GM12878 (cell line): ENCODE data around the gene TARDBP.

Source experiments
- ATF7 ChIP-seq: fragments of 450-650 bp; IDR thresholded peaks from 2 replicates; pipeline ENCODE4 v1.6.1; 2016; ENCODE audit warnings: low read depth, mild to moderate bottlenecking
- POLR2AphosphoS5 ChIP-seq: IDR thresholded peaks from 2 replicates; pipeline ENCODE4 v1.6.1; 2011; ENCODE audit warnings: mild to moderate bottlenecking, low read length, inconsistent platforms
- SMAD5 ChIP-seq: IDR thresholded peaks from 2 replicates; pipeline ENCODE4 v1.6.1; 2016; ENCODE audit warnings: antibody characterized with exemption, low read depth
- TF ChIP-seq, protein P1 (sequence below), 3 experiments: IDR thresholded peaks in 2 of 3; conservative IDR thresholded peaks in 1 of 3; 2 replicates each; pipeline ENCODE4 v1.5.1; 2011; ENCODE audit warnings: low read depth in 3 of 3, low read length in 3 of 3, mild to moderate bottlenecking in 3 of 3, control low read depth in 2 of 3, moderate library complexity in 2 of 3, inconsistent platforms in 1 of 3, mixed read lengths in 1 of 3; ENCODE audit not compliant: control insufficient read depth in 2 of 3, insufficient read depth in 1 of 3; ENCODE audit errors: extremely low read depth in 1 of 3
- TF ChIP-seq, protein P2 (sequence below): IDR thresholded peaks from 2 replicates; pipeline ENCODE4 v1.6.1; 2012; ENCODE audit warnings: improper control_type of control experiment, low read depth, low read length; ENCODE audit not compliant: insufficient replicate concordance

DNA sequence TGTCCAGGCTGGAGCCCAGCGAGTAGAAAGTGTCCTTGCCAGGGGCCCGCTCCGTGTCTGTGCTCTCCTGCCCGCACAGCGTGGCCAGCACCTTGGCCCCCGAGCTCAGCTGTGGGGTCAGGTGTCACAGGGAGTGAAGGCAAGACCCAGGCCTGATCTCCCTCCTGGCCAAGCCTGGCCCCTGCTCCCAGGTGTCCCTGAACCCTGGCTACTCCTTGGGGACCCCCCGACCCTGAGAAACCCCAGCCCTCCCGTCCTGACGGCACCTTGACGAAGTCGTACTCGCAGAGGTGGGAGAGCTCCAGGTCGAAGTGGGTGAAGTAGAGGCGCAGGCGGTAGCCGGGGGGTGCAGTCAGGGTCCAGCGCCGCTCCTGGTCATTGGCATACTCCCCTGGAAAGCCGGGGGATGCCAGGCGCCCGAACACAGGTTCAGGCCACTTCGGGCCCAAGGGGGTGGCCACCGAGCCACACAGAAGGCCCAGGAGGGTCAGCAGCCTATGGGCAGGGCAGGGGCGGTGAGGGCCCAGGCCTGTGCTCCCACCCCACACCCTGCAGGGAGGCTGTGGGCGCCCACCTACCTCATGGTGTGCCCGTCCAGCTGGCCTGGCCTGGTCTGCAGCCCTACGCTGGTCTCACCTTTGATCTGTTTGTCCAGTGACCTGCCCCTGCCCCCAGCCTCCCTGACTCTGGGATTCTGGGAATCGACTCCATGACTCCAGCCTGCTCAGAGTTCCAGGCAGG, 34.3 kb downstream of the TARDBP start, which contains the start of gene MASP2:
- TF ChIP-seq POLR2AphosphoS5 (no peak), ATF7 (no peak), SMAD5 (no peak)
- TF ChIP-seq, protein P1, sequence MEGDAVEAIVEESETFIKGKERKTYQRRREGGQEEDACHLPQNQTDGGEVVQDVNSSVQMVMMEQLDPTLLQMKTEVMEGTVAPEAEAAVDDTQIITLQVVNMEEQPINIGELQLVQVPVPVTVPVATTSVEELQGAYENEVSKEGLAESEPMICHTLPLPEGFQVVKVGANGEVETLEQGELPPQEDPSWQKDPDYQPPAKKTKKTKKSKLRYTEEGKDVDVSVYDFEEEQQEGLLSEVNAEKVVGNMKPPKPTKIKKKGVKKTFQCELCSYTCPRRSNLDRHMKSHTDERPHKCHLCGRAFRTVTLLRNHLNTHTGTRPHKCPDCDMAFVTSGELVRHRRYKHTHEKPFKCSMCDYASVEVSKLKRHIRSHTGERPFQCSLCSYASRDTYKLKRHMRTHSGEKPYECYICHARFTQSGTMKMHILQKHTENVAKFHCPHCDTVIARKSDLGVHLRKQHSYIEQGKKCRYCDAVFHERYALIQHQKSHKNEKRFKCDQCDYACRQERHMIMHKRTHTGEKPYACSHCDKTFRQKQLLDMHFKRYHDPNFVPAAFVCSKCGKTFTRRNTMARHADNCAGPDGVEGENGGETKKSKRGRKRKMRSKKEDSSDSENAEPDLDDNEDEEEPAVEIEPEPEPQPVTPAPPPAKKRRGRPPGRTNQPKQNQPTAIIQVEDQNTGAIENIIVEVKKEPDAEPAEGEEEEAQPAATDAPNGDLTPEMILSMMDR (IDR thresholded peaks at IDR 0.05 in 2 of 3, conservative IDR thresholded peaks at IDR 0.05 in 1 of 3; ENCODE audit: control insufficient read depth in 2 of 3, extremely low read depth in 1 of 3, insufficient read depth in 1 of 3, low read depth in 3 of 3, low read length in 3 of 3) = no peak
- TF ChIP-seq, protein P2, sequence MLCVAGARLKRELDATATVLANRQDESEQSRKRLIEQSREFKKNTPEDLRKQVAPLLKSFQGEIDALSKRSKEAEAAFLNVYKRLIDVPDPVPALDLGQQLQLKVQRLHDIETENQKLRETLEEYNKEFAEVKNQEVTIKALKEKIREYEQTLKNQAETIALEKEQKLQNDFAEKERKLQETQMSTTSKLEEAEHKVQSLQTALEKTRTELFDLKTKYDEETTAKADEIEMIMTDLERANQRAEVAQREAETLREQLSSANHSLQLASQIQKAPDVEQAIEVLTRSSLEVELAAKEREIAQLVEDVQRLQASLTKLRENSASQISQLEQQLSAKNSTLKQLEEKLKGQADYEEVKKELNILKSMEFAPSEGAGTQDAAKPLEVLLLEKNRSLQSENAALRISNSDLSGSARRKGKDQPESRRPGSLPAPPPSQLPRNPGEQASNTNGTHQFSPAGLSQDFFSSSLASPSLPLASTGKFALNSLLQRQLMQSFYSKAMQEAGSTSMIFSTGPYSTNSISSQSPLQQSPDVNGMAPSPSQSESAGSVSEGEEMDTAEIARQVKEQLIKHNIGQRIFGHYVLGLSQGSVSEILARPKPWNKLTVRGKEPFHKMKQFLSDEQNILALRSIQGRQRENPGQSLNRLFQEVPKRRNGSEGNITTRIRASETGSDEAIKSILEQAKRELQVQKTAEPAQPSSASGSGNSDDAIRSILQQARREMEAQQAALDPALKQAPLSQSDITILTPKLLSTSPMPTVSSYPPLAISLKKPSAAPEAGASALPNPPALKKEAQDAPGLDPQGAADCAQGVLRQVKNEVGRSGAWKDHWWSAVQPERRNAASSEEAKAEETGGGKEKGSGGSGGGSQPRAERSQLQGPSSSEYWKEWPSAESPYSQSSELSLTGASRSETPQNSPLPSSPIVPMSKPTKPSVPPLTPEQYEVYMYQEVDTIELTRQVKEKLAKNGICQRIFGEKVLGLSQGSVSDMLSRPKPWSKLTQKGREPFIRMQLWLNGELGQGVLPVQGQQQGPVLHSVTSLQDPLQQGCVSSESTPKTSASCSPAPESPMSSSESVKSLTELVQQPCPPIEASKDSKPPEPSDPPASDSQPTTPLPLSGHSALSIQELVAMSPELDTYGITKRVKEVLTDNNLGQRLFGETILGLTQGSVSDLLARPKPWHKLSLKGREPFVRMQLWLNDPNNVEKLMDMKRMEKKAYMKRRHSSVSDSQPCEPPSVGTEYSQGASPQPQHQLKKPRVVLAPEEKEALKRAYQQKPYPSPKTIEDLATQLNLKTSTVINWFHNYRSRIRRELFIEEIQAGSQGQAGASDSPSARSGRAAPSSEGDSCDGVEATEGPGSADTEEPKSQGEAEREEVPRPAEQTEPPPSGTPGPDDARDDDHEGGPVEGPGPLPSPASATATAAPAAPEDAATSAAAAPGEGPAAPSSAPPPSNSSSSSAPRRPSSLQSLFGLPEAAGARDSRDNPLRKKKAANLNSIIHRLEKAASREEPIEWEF = no peak
